Endothelial cell of umbilical vein (primary cell): ENCODE data around the gene FGR. TPM values are rescaled to one million over a fixed set of nuclear protein-coding genes. Genes with fewer than 3 reads are reported as not detected.

ENCODE experiments used
- BruUV-seq: library from RNA; stranded (reverse); fragments of 400-500 nt; replicated peaks from 2 replicates; lab custom pipeline; 2021; lab: Mats Ljungman, UMichigan
- CTCF ChIA-PET: fragments of 300-600, 350-600 bp; sonication (Branson Sonifier 250); formaldehyde crosslinking; loops from one replicate; lab custom pipeline; 2021; ENCODE audit warnings: antibody characterized with exemption, inconsistent platforms; lab: Charles Lee
- POLR2A ChIA-PET: fragments of 300-600, 350-600 bp; sonication (Branson Sonifier 250); formaldehyde crosslinking; loops from one replicate; lab custom pipeline; 2021; ENCODE audit warnings: antibody characterized with exemption, inconsistent platforms; lab: Charles Lee
- DNase-seq: peaks from one replicate; pipeline ENCODE4 v3.0.0-alpha.2; 2011; ENCODE audit warnings: low read depth, low spot score
- FAIRE-seq: peaks from 2 replicates; lab custom pipeline; 2011; peaks lifted over from hg19 to GRCh38; lab: Jason Lieb, UNC
- H2AFZ ChIP-seq: 2 replicates; pipeline ENCODE4 v1.6.0; 2012; ENCODE audit warnings: low read depth, low read length, control low read depth, inconsistent platforms
- H3K27ac ChIP-seq: 2 replicates; pipeline ENCODE4 v1.5.1; 2011; ENCODE audit warnings: low read depth, mild to moderate bottlenecking, control low read depth, low read length, moderate library complexity; ENCODE audit not compliant: insufficient read depth
- H3K27me3 ChIP-seq, 2 experiments: 2 replicates each; pipeline versions ENCODE4 v1.6.0 to v1.6.1; 2011; ENCODE audit warnings: low read length in 2 of 2, mixed read lengths in 1 of 2; ENCODE audit not compliant: control insufficient read depth in 2 of 2, insufficient read depth in 2 of 2
- H3K36me3 ChIP-seq, 2 experiments: 2 replicates in 1 of 2; 3 replicates in 1 of 2; pipeline ENCODE4 v1.5.1; 2011; ENCODE audit warnings: low read length in 2 of 2, mild to moderate bottlenecking in 1 of 2, moderate library complexity in 1 of 2; ENCODE audit not compliant: control insufficient read depth in 2 of 2, insufficient read depth in 2 of 2; ENCODE audit errors: extremely low read depth in 1 of 2
- H3K4me1 ChIP-seq: 3 replicates; pipeline ENCODE4 v1.5.1; 2011; ENCODE audit warnings: mild to moderate bottlenecking, low read length; ENCODE audit not compliant: control insufficient read depth, insufficient read depth; ENCODE audit errors: extremely low read depth
- H3K4me2 ChIP-seq: 2 replicates; pipeline ENCODE4 v1.6.1; 2011; ENCODE audit warnings: low read length, control low read depth, mixed read lengths; ENCODE audit not compliant: insufficient read depth
- H3K4me3 ChIP-seq, 3 experiments: fragments of 200-600 bp in 1 of 3; sonication (generic), shearing (Covaris generic) in 1 of 3; replicated peaks in 1 of 3; 2 replicates each; pipeline ENCODE4 v1.5.1; 2011 to 2016; ENCODE audit warnings: control low read depth in 3 of 3, low read length in 3 of 3, mild to moderate bottlenecking in 2 of 3, inconsistent platforms in 1 of 3, low read depth in 1 of 3, moderate library complexity in 1 of 3; ENCODE audit not compliant: insufficient read depth in 1 of 3
- H3K79me2 ChIP-seq: 2 replicates; pipeline ENCODE4 v1.6.0; 2012; ENCODE audit warnings: low read length, inconsistent platforms; ENCODE audit not compliant: control insufficient read depth, insufficient read depth
- H3K9ac ChIP-seq: replicated peaks from 2 replicates; pipeline ENCODE3; 2011; ENCODE audit warnings: low read length, control low read depth; ENCODE audit not compliant: insufficient read depth; ENCODE audit errors: extremely low read depth
- H3K9me1 ChIP-seq: replicated peaks from 3 replicates; pipeline ENCODE4 v1.6.0; 2011; ENCODE audit warnings: mild to moderate bottlenecking, low read length; ENCODE audit not compliant: control insufficient read depth, insufficient read depth; ENCODE audit errors: extremely low read depth
- H3K9me3 ChIP-seq: replicated peaks from 2 replicates; pipeline ENCODE4 v1.5.1; 2012; ENCODE audit warnings: low read length, inconsistent platforms; ENCODE audit not compliant: control insufficient read depth, insufficient read depth
- H4K20me1 ChIP-seq: replicated peaks from 2 replicates; pipeline ENCODE3; 2011; ENCODE audit warnings: mild to moderate bottlenecking, low read length; ENCODE audit not compliant: control insufficient read depth, insufficient read depth; ENCODE audit errors: extremely low read depth
- CTCF ChIP-seq, 2 donors: IDR thresholded peaks; 1 replicate in 1 of 2; 2 replicates in 1 of 2; pipeline ENCODE4 v1.5.1; 2011; ENCODE audit warnings: low read length in 2 of 2, mild to moderate bottlenecking in 2 of 2, moderate library complexity in 2 of 2, control low read depth in 1 of 2, inconsistent platforms in 1 of 2, low read depth in 1 of 2; ENCODE audit not compliant: insufficient read depth in 1 of 2; ENCODE audit errors: extremely low read depth in 1 of 2
- EZH2 ChIP-seq: IDR thresholded peaks from 2 replicates; pipeline ENCODE4 v1.6.1; 2012; ENCODE audit warnings: borderline replicate concordance, low read depth, mild to moderate bottlenecking, moderate library complexity, low read length, inconsistent platforms; ENCODE audit not compliant: severe bottlenecking
- FOS ChIP-seq: IDR thresholded peaks from 2 replicates; pipeline ENCODE4 v1.6.1; 2011; ENCODE audit warnings: mild to moderate bottlenecking, low read length, moderate library complexity, borderline replicate concordance; ENCODE audit not compliant: insufficient read depth
- GATA2 ChIP-seq: IDR thresholded peaks from 2 replicates; pipeline ENCODE4 v1.7.0; 2011; ENCODE audit warnings: low read depth, mild to moderate bottlenecking, moderate library complexity, mixed read lengths, low read length; ENCODE audit not compliant: insufficient read length, insufficient read depth
- JUN ChIP-seq: IDR thresholded peaks from 2 replicates; pipeline ENCODE4 v1.6.1; 2011; ENCODE audit warnings: borderline replicate concordance, low read depth; ENCODE audit not compliant: insufficient read length, insufficient read depth
- MAX ChIP-seq: IDR thresholded peaks from 2 replicates; pipeline ENCODE4 v1.6.1; 2011; ENCODE audit not compliant: insufficient read depth, insufficient read length
- MYC ChIP-seq: IDR thresholded peaks from one replicate; pipeline ENCODE4 v1.6.1; 2011; ENCODE audit warnings: mild to moderate bottlenecking, low read depth, low read length
- POLR2A ChIP-seq: IDR thresholded peaks from 2 replicates; pipeline ENCODE4 v1.6.1; 2012; ENCODE audit warnings: low read depth, mild to moderate bottlenecking, control low read depth, low read length
- POLR2AphosphoS5 ChIP-seq: IDR thresholded peaks from 2 replicates; pipeline ENCODE4 v1.6.1; 2012; ENCODE audit warnings: low read depth, mild to moderate bottlenecking, control low read depth, low read length, moderate library complexity; ENCODE audit not compliant: insufficient read depth
- dilution Hi-C: fragments of 300-500 bp; cut with MboI; formaldehyde crosslinking; loops from one replicate; pipeline ENCODE4 v1.15.0; 2019; ENCODE audit warnings: low sequenced_read_pairs; ENCODE audit not compliant: extremely low pct_ligation_motif_present
- intact Hi-C: fragments of 100-400 bp; cut with micrococcal nuclease; formaldehyde crosslinking; loops from one replicate; pipeline ENCODE4 v1.10.0; 2022
- polyA plus RNA-seq, 4 experiments: library from polyadenylated mRNA; depleted of rRNA in 3 of 4; stranded (reverse) in 3 of 4; unstranded in 1 of 4; fragments of >200 nt; gene quantifications; 2 replicates each; pipeline versions ENCODE4 v1.2.1 to v1.2.3, GENCODE V29; 2011 to 2012; ENCODE audit warnings: missing spikeins in 1 of 4
- total RNA-seq: library from RNA; stranded (reverse); gene quantifications from 2 replicates; pipeline ENCODE4 v1.2.3, GENCODE V29; 2021

FGR gene
- total and polyA plus RNA-seq, 2 donors (not counting 3 experiments of a cell fraction or from before 2014, with no cell fraction given) = 0.18 TPM; not detected in 1

GRCh38 chr1:27611450-27611849 is 23.5 kb downstream of the FGR start:
- Histone ChIP-seq H3K9me3 (no peaks in the 10 kb centered on the region), H4K20me1 (no peaks in the 10 kb centered on the region), H3K27ac (no peak overlapping the region), H3K9me1 (no peaks in the 10 kb centered on the region), H3K9ac (no peak overlapping the region), H3K4me3 (no peak overlapping the region), H3K4me2 (no peak overlapping the region), H3K79me2 (no peaks in the 10 kb centered on the region), H2AFZ (no peak overlapping the region), H3K4me1 (peaks cover 23% of the 10 kb centered on the region), H3K27me3 (peaks cover 5 to 10% of the 10 kb centered on the region in 2 experiments), H3K36me3 (no peaks in the 10 kb centered on the region)
- no peak for FAIRE-seq
- ChIA-PET CTCF (interaction anchor here (1.0 to 15.8 kb wide), 6 partner anchors 28 to 209 kb away, joined by 3 to 306 read pairs (median 3); partner anchors contain the start of gene IFI6), POLR2A (no interaction called here)
- TF ChIP-seq MYC (no peak), GATA2 (no peak), EZH2 (no peak), FOS (no peak), CTCF (IDR thresholded peaks at IDR 0.05; ENCODE audit: extremely low read depth in 1 of 2, insufficient read depth in 1 of 2, low read depth in 1 of 2, low read length in 2 of 2) (no peak), POLR2AphosphoS5 (no peak), MAX (no peak), JUN (no peak), POLR2A (no peak)
- no peak for DNase-seq
- BruUV-seq = no TSS peak
- dilution Hi-C loops = no loop called here
- intact Hi-C loops = no loop called here
